Measurements from ENCODE around the gene CXCL5.

Gene CXCL5

GRCh38 chr4:74023709-74024108 is 25.2 kb upstream of the CXCL5 start:
- Histone ChIP-seq H3K27ac (replicated peaks) (no peak overlapping the region), H3K4me3 (replicated peaks; ENCODE audit: insufficient read depth, low read length) (no peak overlapping the region), H3K27me3 (ENCODE audit: insufficient read depth, poor library complexity, severe bottlenecking) (no peaks in the 10 kb centered on the region)
- DNase-seq (ENCODE audit: low read depth in 1 of 2, low spot score in 1 of 2): no peak
- TF ChIP-seq REST (IDR thresholded peaks at IDR 0.05; ENCODE audit: insufficient replicate concordance, low read depth): no peak
- TF ChIP-seq POLR2AphosphoS5 (IDR thresholded peaks at IDR 0.05; ENCODE audit: low read depth): no peak
- no peak for TF ChIP-seq GABPA (IDR thresholded peaks at IDR 0.05; ENCODE audit: low read depth)
- TF ChIP-seq, protein P1, sequence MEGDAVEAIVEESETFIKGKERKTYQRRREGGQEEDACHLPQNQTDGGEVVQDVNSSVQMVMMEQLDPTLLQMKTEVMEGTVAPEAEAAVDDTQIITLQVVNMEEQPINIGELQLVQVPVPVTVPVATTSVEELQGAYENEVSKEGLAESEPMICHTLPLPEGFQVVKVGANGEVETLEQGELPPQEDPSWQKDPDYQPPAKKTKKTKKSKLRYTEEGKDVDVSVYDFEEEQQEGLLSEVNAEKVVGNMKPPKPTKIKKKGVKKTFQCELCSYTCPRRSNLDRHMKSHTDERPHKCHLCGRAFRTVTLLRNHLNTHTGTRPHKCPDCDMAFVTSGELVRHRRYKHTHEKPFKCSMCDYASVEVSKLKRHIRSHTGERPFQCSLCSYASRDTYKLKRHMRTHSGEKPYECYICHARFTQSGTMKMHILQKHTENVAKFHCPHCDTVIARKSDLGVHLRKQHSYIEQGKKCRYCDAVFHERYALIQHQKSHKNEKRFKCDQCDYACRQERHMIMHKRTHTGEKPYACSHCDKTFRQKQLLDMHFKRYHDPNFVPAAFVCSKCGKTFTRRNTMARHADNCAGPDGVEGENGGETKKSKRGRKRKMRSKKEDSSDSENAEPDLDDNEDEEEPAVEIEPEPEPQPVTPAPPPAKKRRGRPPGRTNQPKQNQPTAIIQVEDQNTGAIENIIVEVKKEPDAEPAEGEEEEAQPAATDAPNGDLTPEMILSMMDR (IDR thresholded peaks at IDR 0.05; ENCODE audit: insufficient read depth, low read length): no peak
- no peak for TF ChIP-seq SPI1 (IDR thresholded peaks at IDR 0.05; ENCODE audit: borderline replicate concordance, low read depth)

- no peak overlapping the region for H3K27ac ChIP-seq (replicated peaks)
- H3K27me3 ChIP-seq (ENCODE audit: insufficient read depth, poor library complexity, severe bottlenecking): no peaks in the 10 kb centered on the region
- H3K4me3 ChIP-seq (replicated peaks; ENCODE audit: insufficient read depth, low read length): no peak overlapping the region
- no peak for DNase-seq (ENCODE audit: low read depth in 1 of 2, low spot score in 1 of 2)
- TF ChIP-seq POLR2AphosphoS5 (IDR thresholded peaks at IDR 0.05; ENCODE audit: low read depth): no peak
- TF ChIP-seq GABPA (IDR thresholded peaks at IDR 0.05; ENCODE audit: low read depth): no peak
- no peak for TF ChIP-seq SPI1 (IDR thresholded peaks at IDR 0.05; ENCODE audit: borderline replicate concordance, low read depth)
- TF ChIP-seq REST (IDR thresholded peaks at IDR 0.05; ENCODE audit: insufficient replicate concordance, low read depth): no peak
- TF ChIP-seq, protein P1 (IDR thresholded peaks at IDR 0.05; ENCODE audit: insufficient read depth, low read length): no peak
These were observed 23.1 kb upstream of the CXCL5 start for GRCh38 chr4:74021601-74022000.

GRCh38 chr4:74018771-74019170 is 20.3 kb upstream of the CXCL5 start:
- TF ChIP-seq REST (IDR thresholded peaks at IDR 0.05; ENCODE audit: insufficient replicate concordance, low read depth) (no peak), POLR2AphosphoS5 (IDR thresholded peaks at IDR 0.05; ENCODE audit: low read depth) (no peak), SPI1 (IDR thresholded peaks at IDR 0.05; ENCODE audit: borderline replicate concordance, low read depth) (no peak), GABPA (IDR thresholded peaks at IDR 0.05; ENCODE audit: low read depth) (no peak)
- TF ChIP-seq, protein P1 (IDR thresholded peaks at IDR 0.05; ENCODE audit: insufficient read depth, low read length): no peak
- peak; percentile 28 to 50 for DNase-seq (ENCODE audit: low read depth in 1 of 2, low spot score in 1 of 2)
- no peak overlapping the region for H3K4me3 ChIP-seq (replicated peaks; ENCODE audit: insufficient read depth, low read length)
- H3K27ac ChIP-seq (replicated peaks): no peak overlapping the region
- H3K27me3 ChIP-seq (ENCODE audit: insufficient read depth, poor library complexity, severe bottlenecking): no peaks in the 10 kb centered on the region
